Nucleus accumbens (tissue), 56 donors: ENCODE results near the gene HOXD1.

ENCODE experiments used
- DNase-seq, 56 donors: peaks; one replicate each; lab custom pipeline; 2025; lab: John Stamatoyannopoulos, UW

The HOXD1 gene

GRCh38 chr2:176152350-176153181 lies 35.9 kb upstream of the HOXD1 start:
- DNase-seq = no peak

- DNase-seq = no peak
Observed at GRCh38 chr2:176154576-176155252, 33.8 kb upstream of the HOXD1 start.

- DNase-seq = no peak
Observed at GRCh38 chr2:176155356-176156044, 33.0 kb upstream of the HOXD1 start.

- DNase-seq = no peak
Observed at GRCh38 chr2:176156301-176156806, 32.1 kb upstream of the HOXD1 start.

- DNase-seq = no peak
Observed at GRCh38 chr2:176156807-176157498, 31.5 kb upstream of the HOXD1 start, which contains the start of gene HOXD3. HOXD3 (plus strand) TSS chr2:176157307; CDS start chr2:176169115, 11,808 bp downstream.

GRCh38 chr2:176157499-176158185 lies 30.8 kb upstream of the HOXD1 start:
- DNase-seq = no peak

- DNase-seq = no peak
Observed at GRCh38 chr2:176158186-176158591, 30.3 kb upstream of the HOXD1 start.

GRCh38 chr2:176158855-176159662 lies 29.4 kb upstream of the HOXD1 start:
- no peak for DNase-seq

- no peak for DNase-seq
Observed at GRCh38 chr2:176159663-176160250, 28.7 kb upstream of the HOXD1 start.

GRCh38 chr2:176160251-176160985 lies 28.1 kb upstream of the HOXD1 start:
- DNase-seq = no peak

- no peak for DNase-seq
Observed at GRCh38 chr2:176160986-176161824, 27.3 kb upstream of the HOXD1 start.

- no peak for DNase-seq
Observed at GRCh38 chr2:176161825-176162626, 26.4 kb upstream of the HOXD1 start.

- DNase-seq = no peak
Observed at GRCh38 chr2:176162911-176163671, 25.4 kb upstream of the HOXD1 start.

- DNase-seq = no peak
Observed at GRCh38 chr2:176163672-176164056, 24.8 kb upstream of the HOXD1 start.

GRCh38 chr2:176164201-176164600 lies 24.3 kb upstream of the HOXD1 start:
- DNase-seq = no peak
